AG09309 (cell line): ENCODE data around the gene CHSY1.

Source experiments
- DNase-seq: peaks from one replicate; pipeline ENCODE4 v3.0.0-alpha.2; 2010; ENCODE audit warnings: low read depth
- H3K4me3 ChIP-seq: 2 replicates; pipeline ENCODE4 v1.5.1; 2011; ENCODE audit warnings: mild to moderate bottlenecking, low read depth, low read length, moderate library complexity; ENCODE audit not compliant: control insufficient read depth
- CTCF ChIP-seq: IDR thresholded peaks from 2 replicates; pipeline ENCODE4 v1.5.1; 2011; ENCODE audit warnings: mild to moderate bottlenecking, low read depth, low read length, inconsistent platforms; ENCODE audit not compliant: insufficient read depth, control insufficient read depth; ENCODE audit errors: missing control alignments

CHSY1 gene

GRCh38 chr15:101244036-101244781 is 7.6 kb downstream of the CHSY1 start:
- TF ChIP-seq CTCF: no peak
- DNase-seq: no peak
- H3K4me3 ChIP-seq: no peak overlapping the region

GRCh38 chr15:101243420-101243819 is 8.4 kb downstream of the CHSY1 start:
- no peak for DNase-seq
- H3K4me3 ChIP-seq: no peak overlapping the region
- no peak for TF ChIP-seq CTCF

GRCh38 chr15:101242999-101243336 is 8.9 kb downstream of the CHSY1 start:
- no peak for DNase-seq
- no peak overlapping the region for H3K4me3 ChIP-seq
- TF ChIP-seq CTCF: no peak

- TF ChIP-seq CTCF: no peak
- no peak for DNase-seq
- H3K4me3 ChIP-seq: no peak overlapping the region
These were observed 9.5 kb downstream of the CHSY1 start for GRCh38 chr15:101242160-101242998.

GRCh38 chr15:101240358-101240757 is 11.5 kb downstream of the CHSY1 start:
- no peak for TF ChIP-seq CTCF
- DNase-seq: peak; percentile 48
- no peak overlapping the region for H3K4me3 ChIP-seq

GRCh38 chr15:101239724-101240136 is 12.1 kb downstream of the CHSY1 start:
- no peak overlapping the region for H3K4me3 ChIP-seq
- TF ChIP-seq CTCF: no peak
- no peak for DNase-seq
